Liver (tissue), 9 donors: ENCODE results near the gene AHRR. TPM values are rescaled to one million over a fixed set of nuclear protein-coding genes. Genes with fewer than 3 reads are reported as not detected.
"Not testable (repeated sequence)": the region's sequence is repeated elsewhere in the genome, so short reads cannot be mapped to it uniquely, and the experiment has no call there.

Source experiments
- DNase-seq: peaks from one replicate; pipeline ENCODE4 v3.0.0-alpha.2; 2017; ENCODE audit warnings: low spot score
- H3K27ac ChIP-seq, 2 donors: one replicate each; pipeline ENCODE4 v1.7.0; 2013; ENCODE audit warnings: inconsistent platforms in 2 of 2, low read length in 2 of 2, control low read depth in 1 of 2, low read depth in 1 of 2, mild to moderate bottlenecking in 1 of 2
- H3K27me3 ChIP-seq, 4 donors: one replicate each; pipeline versions ENCODE4 v1.6.1 to v1.7.0; 2013; ENCODE audit warnings: low read length in 3 of 4, inconsistent platforms in 1 of 4, mild to moderate bottlenecking in 1 of 4, moderate library complexity in 1 of 4; ENCODE audit not compliant: control insufficient read depth in 4 of 4, insufficient read depth in 4 of 4
- H3K36me3 ChIP-seq, 4 donors: one replicate each; pipeline versions ENCODE4 v1.6.1 to v1.7.0; 2013; ENCODE audit warnings: low read length in 3 of 4, mild to moderate bottlenecking in 3 of 4, low read depth in 1 of 4, moderate library complexity in 1 of 4; ENCODE audit not compliant: control insufficient read depth in 4 of 4, insufficient read depth in 3 of 4
- H3K4me1 ChIP-seq, 4 donors: one replicate each; pipeline versions ENCODE4 v1.6.1 to v1.7.0; 2013; ENCODE audit warnings: low read length in 3 of 4, mild to moderate bottlenecking in 3 of 4, moderate library complexity in 1 of 4; ENCODE audit not compliant: control insufficient read depth in 4 of 4, insufficient read depth in 4 of 4
- H3K4me3 ChIP-seq, 3 donors: one replicate each; pipeline versions ENCODE4 v1.6.1 to v1.7.0; 2013; ENCODE audit warnings: low read length in 3 of 3, control low read depth in 1 of 3, low read depth in 1 of 3, mild to moderate bottlenecking in 1 of 3
- H3K9ac ChIP-seq, 2 donors: one replicate each; pipeline ENCODE4 v1.7.0; 2013; ENCODE audit warnings: low read length in 2 of 2, mild to moderate bottlenecking in 2 of 2, moderate library complexity in 2 of 2, control low read depth in 1 of 2, low read depth in 1 of 2
- H3K9me3 ChIP-seq, 4 donors: one replicate each; pipeline versions ENCODE4 v1.6.1 to v1.7.0; 2013; ENCODE audit warnings: low read length in 3 of 4; ENCODE audit not compliant: control insufficient read depth in 4 of 4
- FOXA2 ChIP-seq: IDR thresholded peaks from 2 replicates; pipeline ENCODE4 v1.6.1; 2016; ENCODE audit warnings: antibody characterized with exemption
- GABPA ChIP-seq, 2 donors: IDR thresholded peaks in 1 of 2; conservative IDR thresholded peaks in 1 of 2; 2 replicates each; pipeline ENCODE4 v1.6.1; 2016; ENCODE audit warnings: antibody characterized with exemption in 2 of 2, mild to moderate bottlenecking in 1 of 2, moderate library complexity in 1 of 2
- HNF4A ChIP-seq, 2 donors: conservative IDR thresholded peaks; 2 replicates each; pipeline ENCODE4 v1.6.1; 2016; ENCODE audit warnings: antibody characterized with exemption in 2 of 2, mild to moderate bottlenecking in 2 of 2
- NR2F2 ChIP-seq: IDR thresholded peaks from 2 replicates; pipeline ENCODE4 v1.6.1; 2016; ENCODE audit warnings: antibody characterized with exemption
- RXRA ChIP-seq, 2 donors: IDR thresholded peaks; 2 replicates each; pipeline ENCODE4 v1.6.1; 2017 to 2018; ENCODE audit warnings: antibody characterized with exemption in 2 of 2, mild to moderate bottlenecking in 1 of 2
- SP1 ChIP-seq: IDR thresholded peaks from 2 replicates; pipeline ENCODE4 v1.6.1; 2018; ENCODE audit warnings: antibody characterized with exemption, mild to moderate bottlenecking
- YY1 ChIP-seq: IDR thresholded peaks from 2 replicates; pipeline ENCODE4 v1.6.1; 2016; ENCODE audit warnings: antibody characterized with exemption, mild to moderate bottlenecking
- WGBS: extraction: QIAGEN DNeasy Blood & Tissue Kit; methylation state at CpG from one replicate; pipeline ENCODE4 v1.1.7; 2013; 5-methylcytosine and 5-hydroxymethylcytosine counted together
- polyA plus RNA-seq, 2 donors: library from polyadenylated mRNA; stranded (reverse) in 1 of 2; unstranded in 1 of 2; fragments of 200-250 nt in 1 of 2; fragments of >200 nt in 1 of 2; fragmentation: Nextera tagmentation in 1 of 2; extraction: Ambion mirVana in 1 of 2; gene quantifications; one replicate each; pipeline versions ENCODE4 v1.2.1 to v1.2.3, GENCODE V29; 2013 to 2015
- total RNA-seq, 2 donors: library from RNA; depleted of rRNA; stranded (reverse); fragments of >200 nt; gene quantifications; one replicate each; pipeline ENCODE4 v1.2.3, GENCODE V29; 2014
- TF ChIP-seq, protein P1 (sequence below): IDR thresholded peaks from 2 replicates; pipeline ENCODE4 v1.6.1; 2016; ENCODE audit warnings: antibody characterized with exemption
- TF ChIP-seq, protein P2 (sequence below): IDR thresholded peaks from 2 replicates; pipeline ENCODE4 v1.6.1; 2016; ENCODE audit warnings: antibody characterized with exemption
- TF ChIP-seq, protein P3 (sequence below): IDR thresholded peaks from 2 replicates; pipeline ENCODE4 v1.6.1; 2016; ENCODE audit warnings: antibody characterized with exemption, mild to moderate bottlenecking
- donor health status: healthy.
- donor health status: healthy.
- donor health status: healthy.
- donor health status: healthy.
- donor health status: healthy.

AHRR gene
- total and polyA plus RNA-seq, 4 donors = 0.15 to 0.47 (median 0.24) TPM

DNA sequence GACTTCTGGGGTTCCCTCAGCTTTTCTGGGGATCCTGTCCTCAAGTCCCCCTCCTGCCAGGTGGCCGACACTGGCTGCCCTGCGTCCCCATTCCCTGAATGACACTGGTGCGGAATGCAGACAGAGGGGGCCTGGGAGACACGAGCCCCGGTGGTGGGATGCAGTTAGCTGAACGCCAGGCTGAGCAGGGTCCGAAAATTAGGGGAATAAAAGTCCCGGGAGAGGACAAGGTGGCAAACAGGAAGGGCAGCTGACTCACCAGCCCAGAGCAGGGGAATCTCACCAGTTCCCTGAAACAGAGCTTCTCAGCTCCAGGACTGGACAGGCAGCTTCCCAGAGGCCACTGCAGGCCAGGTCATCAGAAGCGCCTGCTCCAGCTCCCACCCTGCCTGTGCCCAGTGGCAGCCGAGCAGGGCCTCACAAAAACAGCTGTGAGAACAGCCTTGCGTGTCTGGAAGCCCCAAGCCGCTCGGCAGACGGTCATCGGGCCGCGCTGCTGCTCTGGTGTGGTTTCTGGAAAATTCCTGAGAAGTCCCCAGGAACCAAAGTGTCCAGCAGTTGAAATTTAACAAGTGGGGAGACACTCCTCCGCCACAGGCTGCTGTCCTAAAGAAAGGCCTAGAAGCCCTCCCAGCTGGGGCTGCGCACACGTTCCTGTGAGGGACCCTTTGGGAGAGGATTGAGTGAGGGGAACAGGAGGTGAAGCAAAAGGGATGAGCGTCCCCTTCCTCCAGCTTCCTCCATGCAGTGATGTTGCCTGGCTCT, 73.8 kb downstream of the AHRR start (continued):
- TF ChIP-seq HNF4A (conservative IDR thresholded peaks at IDR 0.05) (no peak), FOXA2 (no peak)

DNA sequence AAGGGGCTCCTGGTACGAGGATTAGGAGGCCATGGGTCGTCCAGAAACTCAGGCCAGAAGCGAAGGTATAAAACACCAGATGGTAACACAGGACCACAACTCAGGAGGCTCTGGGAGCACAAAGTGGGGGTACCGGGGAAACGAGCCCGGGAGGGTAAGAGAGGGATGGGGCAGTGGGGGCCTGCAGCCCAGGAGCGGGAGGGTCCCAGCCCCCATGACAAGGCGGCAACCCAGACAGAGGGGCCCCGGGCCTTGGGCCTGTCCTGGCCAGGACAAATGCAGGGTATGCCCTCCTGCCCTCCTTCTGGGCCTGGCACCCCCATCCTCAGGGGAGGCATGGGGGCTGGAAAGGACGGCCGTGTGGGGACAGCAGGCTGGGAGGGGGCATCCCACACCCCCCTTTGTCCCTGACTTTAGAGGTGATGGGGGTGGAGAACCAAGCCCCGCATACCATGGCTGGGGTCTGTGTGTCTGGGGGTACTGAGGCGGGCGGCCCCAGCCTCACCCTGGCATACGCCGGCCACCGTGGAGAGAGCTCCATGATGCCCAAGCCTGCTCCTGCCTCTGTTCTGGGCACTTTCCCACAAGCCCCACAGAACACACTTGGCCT, 74.5 kb downstream of the AHRR start:
- Histone ChIP-seq H3K4me3 (no peak overlapping the region), H3K27ac (no peak overlapping the region), H3K9ac (no peak overlapping the region), H3K27me3 (no peaks in the 10 kb centered on the region), H3K4me1 (peaks cover 0 to 2% (median 0%) of the 10 kb centered on the region in 4 donors), H3K9me3 (no peaks in the 10 kb centered on the region), H3K36me3 (no peaks in the 10 kb centered on the region)
- 94% methylated on average over 17 of the region's 17 CpGs for WGBS
- TF ChIP-seq, protein P1, sequence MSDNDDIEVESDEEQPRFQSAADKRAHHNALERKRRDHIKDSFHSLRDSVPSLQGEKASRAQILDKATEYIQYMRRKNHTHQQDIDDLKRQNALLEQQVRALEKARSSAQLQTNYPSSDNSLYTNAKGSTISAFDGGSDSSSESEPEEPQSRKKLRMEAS = no peak
- no peak for TF ChIP-seq SP1
- TF ChIP-seq, protein P2, sequence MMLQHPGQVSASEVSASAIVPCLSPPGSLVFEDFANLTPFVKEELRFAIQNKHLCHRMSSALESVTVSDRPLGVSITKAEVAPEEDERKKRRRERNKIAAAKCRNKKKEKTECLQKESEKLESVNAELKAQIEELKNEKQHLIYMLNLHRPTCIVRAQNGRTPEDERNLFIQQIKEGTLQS = no peak
- TF ChIP-seq RXRA (IDR thresholded peaks at IDR 0.05) = no peak
- DNase-seq = peak; percentile 26

DNA sequence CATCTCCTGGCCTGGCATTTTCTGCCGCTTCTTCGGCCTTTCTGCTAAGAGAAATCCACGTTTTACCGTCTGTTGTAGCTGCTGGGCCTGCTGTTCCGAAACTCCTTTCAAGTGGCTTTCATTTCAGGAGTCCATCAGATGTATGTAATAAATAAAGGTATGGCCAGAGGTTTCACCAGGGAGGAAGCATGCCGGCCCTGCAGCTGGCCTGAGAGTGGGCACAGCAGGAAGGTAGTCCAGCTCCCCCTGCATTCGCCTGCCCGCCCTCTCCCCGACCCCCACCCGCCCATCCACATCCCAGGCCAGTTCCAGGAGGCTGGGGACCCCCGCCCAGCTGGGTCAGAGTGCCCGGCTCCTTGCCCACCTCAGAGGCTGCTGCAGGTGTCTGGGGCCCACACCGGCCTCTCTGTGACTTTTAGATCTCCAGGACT, 75.0 kb downstream of the AHRR start:
- H3K27me3 ChIP-seq = no peaks in the 10 kb centered on the region
- H3K9ac ChIP-seq = no peak overlapping the region
- H3K4me3 ChIP-seq = no peak overlapping the region
- peaks cover 0 to 2% (median 0%) of the 10 kb centered on the region in 4 donors for H3K4me1 ChIP-seq
- TF ChIP-seq FOXA2 (no peak), GABPA (IDR thresholded peaks at IDR 0.05 in 1 of 2, conservative IDR thresholded peaks at IDR 0.05 in 1 of 2) (no peak), YY1 (no peak), HNF4A (conservative IDR thresholded peaks at IDR 0.05) (no peak), NR2F2 (no peak)
- TF ChIP-seq, protein P3, sequence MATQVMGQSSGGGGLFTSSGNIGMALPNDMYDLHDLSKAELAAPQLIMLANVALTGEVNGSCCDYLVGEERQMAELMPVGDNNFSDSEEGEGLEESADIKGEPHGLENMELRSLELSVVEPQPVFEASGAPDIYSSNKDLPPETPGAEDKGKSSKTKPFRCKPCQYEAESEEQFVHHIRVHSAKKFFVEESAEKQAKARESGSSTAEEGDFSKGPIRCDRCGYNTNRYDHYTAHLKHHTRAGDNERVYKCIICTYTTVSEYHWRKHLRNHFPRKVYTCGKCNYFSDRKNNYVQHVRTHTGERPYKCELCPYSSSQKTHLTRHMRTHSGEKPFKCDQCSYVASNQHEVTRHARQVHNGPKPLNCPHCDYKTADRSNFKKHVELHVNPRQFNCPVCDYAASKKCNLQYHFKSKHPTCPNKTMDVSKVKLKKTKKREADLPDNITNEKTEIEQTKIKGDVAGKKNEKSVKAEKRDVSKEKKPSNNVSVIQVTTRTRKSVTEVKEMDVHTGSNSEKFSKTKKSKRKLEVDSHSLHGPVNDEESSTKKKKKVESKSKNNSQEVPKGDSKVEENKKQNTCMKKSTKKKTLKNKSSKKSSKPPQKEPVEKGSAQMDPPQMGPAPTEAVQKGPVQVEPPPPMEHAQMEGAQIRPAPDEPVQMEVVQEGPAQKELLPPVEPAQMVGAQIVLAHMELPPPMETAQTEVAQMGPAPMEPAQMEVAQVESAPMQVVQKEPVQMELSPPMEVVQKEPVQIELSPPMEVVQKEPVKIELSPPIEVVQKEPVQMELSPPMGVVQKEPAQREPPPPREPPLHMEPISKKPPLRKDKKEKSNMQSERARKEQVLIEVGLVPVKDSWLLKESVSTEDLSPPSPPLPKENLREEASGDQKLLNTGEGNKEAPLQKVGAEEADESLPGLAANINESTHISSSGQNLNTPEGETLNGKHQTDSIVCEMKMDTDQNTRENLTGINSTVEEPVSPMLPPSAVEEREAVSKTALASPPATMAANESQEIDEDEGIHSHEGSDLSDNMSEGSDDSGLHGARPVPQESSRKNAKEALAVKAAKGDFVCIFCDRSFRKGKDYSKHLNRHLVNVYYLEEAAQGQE = no peak
- H3K36me3 ChIP-seq = no peaks in the 10 kb centered on the region
- H3K9me3 ChIP-seq = no peaks in the 10 kb centered on the region
- no peak overlapping the region for H3K27ac ChIP-seq
- WGBS = 94% methylated on average over 13 of the region's 13 CpGs
- peak; percentile 31 for DNase-seq

DNA sequence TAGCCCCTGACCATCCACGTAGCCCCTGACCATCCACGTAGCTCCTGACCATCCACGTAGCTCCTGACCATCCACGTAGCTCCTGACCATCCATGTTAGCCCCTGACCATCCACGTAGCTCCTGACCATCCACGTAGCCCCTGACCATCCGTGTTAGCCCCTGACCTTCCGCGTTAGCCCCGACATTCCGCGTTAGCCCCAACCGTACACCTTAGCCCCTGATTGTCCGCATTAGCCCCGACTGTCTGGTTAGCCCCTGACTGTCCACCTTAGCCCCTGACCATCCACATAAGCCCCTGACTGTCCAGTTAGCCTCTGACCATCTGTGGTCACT, 76.6 kb downstream of the AHRR start:
- DNase-seq, H3K27me3 ChIP-seq, H3K27ac ChIP-seq, H3K4me1 ChIP-seq, H3K4me3 ChIP-seq, H3K36me3 ChIP-seq, H3K9ac ChIP-seq, H3K9me3 ChIP-seq: not testable (repeated sequence)
- WGBS = 96% methylated on average over 15 of the region's 15 CpGs
